ENCODE measurements around the gene TRIM24. TPM values are rescaled to one million over a fixed set of nuclear protein-coding genes. Genes with fewer than 3 reads are reported as not detected.
A peak's percentile ranks its signal among the peaks of the same experiment; 100 is the strongest.

The TRIM24 gene
- total and polyA plus RNA-seq, 4 donors: 7.0 to 33.0 (median 17.4) TPM

DNA sequence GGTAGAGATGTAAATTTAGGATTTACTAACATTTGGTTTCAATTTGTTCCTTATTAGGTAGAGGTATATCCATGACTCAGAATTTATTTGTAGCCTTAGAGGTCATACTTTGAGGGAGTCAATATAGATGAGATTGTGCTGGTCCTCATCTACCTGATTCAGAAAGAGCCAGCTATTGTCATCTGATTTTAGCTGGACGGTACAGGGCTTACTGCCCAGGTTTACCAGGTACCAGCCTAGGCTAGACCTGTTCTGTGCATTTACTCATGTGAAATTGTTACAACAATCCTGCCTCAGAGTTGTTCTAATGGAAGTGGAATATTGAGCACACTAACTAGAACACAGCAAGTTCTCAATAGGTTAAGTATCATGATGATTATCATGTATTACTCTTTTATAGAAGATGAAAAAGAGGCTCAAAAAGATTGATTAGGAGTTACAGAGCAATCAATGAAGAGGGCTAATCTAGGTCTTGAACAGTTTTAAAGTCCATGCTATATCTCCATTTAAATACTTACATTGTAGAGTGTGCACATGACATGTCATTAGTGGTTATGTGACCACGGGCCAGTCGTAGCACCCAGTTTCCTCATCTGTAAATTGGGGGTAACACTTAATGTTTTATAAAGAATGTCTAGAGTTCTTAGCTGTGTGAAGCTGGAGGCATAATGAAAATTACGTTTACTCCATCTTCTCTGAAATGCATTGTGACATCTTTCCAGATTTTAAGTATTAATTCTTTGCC is 42.1 kb downstream of the TRIM24 start:
- Histone ChIP-seq H3K4me1 (ENCODE audit: control insufficient read depth in 5 of 5, insufficient read depth in 5 of 5, low read length in 5 of 5) (peaks cover 0 to 7% (median 0%) of the 10 kb centered on the region in 5 donors), H3K4me3 (no peak overlapping the region), H3K9ac (ENCODE audit: insufficient read depth in 1 of 2, low read length in 2 of 2) (no peak overlapping the region), H3K36me3 (ENCODE audit: control insufficient read depth in 4 of 4, insufficient read depth in 4 of 4, low read length in 4 of 4) (peaks cover 0 to 6% (median under 1%) of the 10 kb centered on the region in 4 donors), H3K27me3 (ENCODE audit: control insufficient read depth in 3 of 3, insufficient read depth in 3 of 3, low read length in 2 of 3) (no peaks in the 10 kb centered on the region), H3K9me3 (ENCODE audit: control insufficient read depth in 4 of 4, insufficient read depth in 3 of 4, low read length in 3 of 4) (no peaks in the 10 kb centered on the region), H3K27ac (ENCODE audit: low read depth in 1 of 2, low read length in 1 of 2) (no peak overlapping the region)
- no peak for ATAC-seq (ENCODE audit: insufficient read depth, low FRiP score)
- 67 to 75% methylated on average over 4 of the region's 4 CpGs for WGBS, 2 donors
- TF ChIP-seq, protein P1, sequence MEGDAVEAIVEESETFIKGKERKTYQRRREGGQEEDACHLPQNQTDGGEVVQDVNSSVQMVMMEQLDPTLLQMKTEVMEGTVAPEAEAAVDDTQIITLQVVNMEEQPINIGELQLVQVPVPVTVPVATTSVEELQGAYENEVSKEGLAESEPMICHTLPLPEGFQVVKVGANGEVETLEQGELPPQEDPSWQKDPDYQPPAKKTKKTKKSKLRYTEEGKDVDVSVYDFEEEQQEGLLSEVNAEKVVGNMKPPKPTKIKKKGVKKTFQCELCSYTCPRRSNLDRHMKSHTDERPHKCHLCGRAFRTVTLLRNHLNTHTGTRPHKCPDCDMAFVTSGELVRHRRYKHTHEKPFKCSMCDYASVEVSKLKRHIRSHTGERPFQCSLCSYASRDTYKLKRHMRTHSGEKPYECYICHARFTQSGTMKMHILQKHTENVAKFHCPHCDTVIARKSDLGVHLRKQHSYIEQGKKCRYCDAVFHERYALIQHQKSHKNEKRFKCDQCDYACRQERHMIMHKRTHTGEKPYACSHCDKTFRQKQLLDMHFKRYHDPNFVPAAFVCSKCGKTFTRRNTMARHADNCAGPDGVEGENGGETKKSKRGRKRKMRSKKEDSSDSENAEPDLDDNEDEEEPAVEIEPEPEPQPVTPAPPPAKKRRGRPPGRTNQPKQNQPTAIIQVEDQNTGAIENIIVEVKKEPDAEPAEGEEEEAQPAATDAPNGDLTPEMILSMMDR (IDR thresholded peaks at IDR 0.05; ENCODE audit: control extremely low read depth, extremely low read depth): no peak
- DNase-seq: no peak

DNA sequence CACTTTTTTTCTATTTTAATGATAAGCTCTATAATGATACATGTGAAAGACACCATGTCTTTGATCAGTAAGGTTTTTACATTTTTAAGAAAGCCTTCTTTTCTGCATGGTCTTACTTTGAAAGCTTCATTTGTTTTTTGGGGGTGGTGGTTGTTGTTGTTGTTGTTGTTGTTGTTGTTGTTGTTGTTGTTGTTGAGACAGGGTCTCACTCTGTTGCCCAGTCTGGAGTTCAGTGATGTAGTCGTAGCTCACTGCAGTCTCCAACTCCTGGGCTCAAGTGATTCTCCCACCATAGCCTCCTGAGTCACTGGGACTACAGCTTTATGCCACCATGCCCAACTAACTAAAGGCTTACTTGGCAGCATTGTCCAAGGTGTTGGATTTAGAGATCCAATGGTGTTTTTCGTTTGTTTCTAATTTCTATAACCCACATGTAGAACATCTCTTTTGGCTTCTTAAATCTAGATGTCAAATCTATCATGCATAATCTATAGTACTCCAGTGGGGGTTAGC is 45.4 kb downstream of the TRIM24 start:
- TF ChIP-seq, protein P1 (IDR thresholded peaks at IDR 0.05; ENCODE audit: control extremely low read depth, extremely low read depth): no peak
- WGBS, 2 donors: 94% methylated on average over 2 of the region's 2 CpGs
- no peak for DNase-seq
- no peak overlapping the region for H3K27ac ChIP-seq (ENCODE audit: low read depth in 1 of 2, low read length in 1 of 2)
- H3K4me1 ChIP-seq (ENCODE audit: control insufficient read depth in 5 of 5, insufficient read depth in 5 of 5, low read length in 5 of 5): peaks cover 0 to 5% (median 0%) of the 10 kb centered on the region in 5 donors
- no peak for ATAC-seq (ENCODE audit: insufficient read depth, low FRiP score)
- H3K9me3 ChIP-seq (ENCODE audit: control insufficient read depth in 4 of 4, insufficient read depth in 3 of 4, low read length in 3 of 4): no peaks in the 10 kb centered on the region
- H3K4me3 ChIP-seq: no peak overlapping the region
- H3K9ac ChIP-seq (ENCODE audit: insufficient read depth in 1 of 2, low read length in 2 of 2): no peak overlapping the region
- H3K27me3 ChIP-seq (ENCODE audit: control insufficient read depth in 3 of 3, insufficient read depth in 3 of 3, low read length in 2 of 3): no peaks in the 10 kb centered on the region
- H3K36me3 ChIP-seq (ENCODE audit: control insufficient read depth in 4 of 4, insufficient read depth in 4 of 4, low read length in 4 of 4): peaks cover 0 to 6% (median 0%) of the 10 kb centered on the region in 4 donors

DNA sequence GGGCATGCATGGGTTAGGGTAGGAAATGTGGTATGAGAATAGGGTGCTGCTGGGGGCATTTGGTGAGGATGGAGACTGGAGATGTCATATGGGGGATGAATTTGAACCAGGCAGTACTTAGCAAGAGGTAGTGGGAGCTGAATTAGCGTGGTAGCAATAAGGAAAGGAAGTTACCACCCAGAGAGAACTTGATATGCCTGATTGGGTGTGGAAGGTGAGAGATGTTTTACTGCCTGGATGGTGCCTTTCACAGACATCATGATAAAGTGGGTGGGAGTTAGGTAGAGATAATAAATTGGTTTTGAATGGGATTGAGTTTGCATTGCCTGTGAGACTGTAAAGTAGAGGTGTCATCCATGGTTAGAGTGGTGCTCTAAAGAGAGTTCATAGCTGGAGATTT is 46.7 kb downstream of the TRIM24 start:
- DNase-seq (no peak), ATAC-seq (ENCODE audit: insufficient read depth, low FRiP score) (no peak)
- H3K36me3 ChIP-seq (ENCODE audit: control insufficient read depth in 4 of 4, insufficient read depth in 4 of 4, low read length in 4 of 4): peaks cover 0 to 11% (median 1%) of the 10 kb centered on the region in 4 donors
- WGBS, 2 donors: 0% methylated on average over 1 of the region's 1 CpG
- no peaks in the 10 kb centered on the region for H3K9me3 ChIP-seq (ENCODE audit: control insufficient read depth in 4 of 4, insufficient read depth in 3 of 4, low read length in 3 of 4)
- H3K27me3 ChIP-seq (ENCODE audit: control insufficient read depth in 3 of 3, insufficient read depth in 3 of 3, low read length in 2 of 3): no peaks in the 10 kb centered on the region
- H3K4me3 ChIP-seq: no peak overlapping the region
- H3K4me1 ChIP-seq (ENCODE audit: control insufficient read depth in 5 of 5, insufficient read depth in 5 of 5, low read length in 5 of 5): peaks cover 0 to 4% (median 0%) of the 10 kb centered on the region in 5 donors
- TF ChIP-seq, protein P1 (IDR thresholded peaks at IDR 0.05; ENCODE audit: control extremely low read depth, extremely low read depth): no peak
- peak overlapping the region in 1 of 2 donors; percentile 31 for H3K27ac ChIP-seq (ENCODE audit: low read depth in 1 of 2, low read length in 1 of 2)
- H3K9ac ChIP-seq (ENCODE audit: insufficient read depth in 1 of 2, low read length in 2 of 2): no peak overlapping the region
